Motor neuron (in vitro differentiated cells): ENCODE results near the gene SHANK3. TPM values are rescaled to one million over a fixed set of nuclear protein-coding genes. Genes with fewer than 3 reads are reported as not detected.

Experiments used
- ATAC-seq, 8 experiments: fragments of 200-7000 bp; cut with Tn5 transposase; replicated peaks in 6 of 8; 2 replicates each; pipeline ENCODE4 v1.8.0; 2021; ENCODE audit warnings: mild to moderate bottlenecking in 8 of 8, moderate library complexity in 8 of 8
- H3K27ac ChIP-seq, 2 donors: fragments of 250-450 bp; sonication (Bioruptor Pico); 2 replicates each; pipeline ENCODE4 v1.9.0; 2021; ENCODE audit warnings: antibody characterized with exemption in 2 of 2, mild to moderate bottlenecking in 2 of 2, moderate library complexity in 1 of 2
- H3K4me1 ChIP-seq, 2 donors: fragments of 250-450 bp; sonication (Bioruptor Pico); replicated peaks in 1 of 2; 2 replicates each; pipeline ENCODE4 v1.6.1; 2021; ENCODE audit warnings: antibody characterized with exemption in 2 of 2, mild to moderate bottlenecking in 2 of 2, moderate library complexity in 1 of 2
- H3K4me3 ChIP-seq, 5 donors: fragments of 250-450 bp; sonication (Bioruptor Pico); 2 replicates each; pipeline ENCODE4 v1.9.0; 2021; ENCODE audit warnings: antibody characterized with exemption in 5 of 5, mild to moderate bottlenecking in 5 of 5, moderate library complexity in 4 of 5
- WGBS, 10 experiments: fragments of 450-650 bp; shearing (Covaris generic); methylation state at CpG; one replicate each; pipeline ENCODE4 v1.0.0; 2022; 5-methylcytosine and 5-hydroxymethylcytosine counted together
- in situ Hi-C, 9 experiments: fragments of 400-800 bp; cut with MboI; loops; one replicate each; pipeline ENCODE4 v1.15.0; 2021; ENCODE audit warnings: low sequenced_read_pairs in 9 of 9, low pct_unique_long_range_greater_than_20kb in 2 of 9; ENCODE audit not compliant: unreplicated experiment in 9 of 9
- total RNA-seq, 8 experiments: library from RNA; unstranded; fragments of 300-600 nt; gene quantifications; 2 replicates each; pipeline versions ENCODE4 v1.2.3 to v1.2.4, GENCODE V29; 2022

The SHANK3 gene
- total RNA-seq, 8 experiments from 2014 or later, result 0.41 to 7.8 (median 5.2) TPM

DNA sequence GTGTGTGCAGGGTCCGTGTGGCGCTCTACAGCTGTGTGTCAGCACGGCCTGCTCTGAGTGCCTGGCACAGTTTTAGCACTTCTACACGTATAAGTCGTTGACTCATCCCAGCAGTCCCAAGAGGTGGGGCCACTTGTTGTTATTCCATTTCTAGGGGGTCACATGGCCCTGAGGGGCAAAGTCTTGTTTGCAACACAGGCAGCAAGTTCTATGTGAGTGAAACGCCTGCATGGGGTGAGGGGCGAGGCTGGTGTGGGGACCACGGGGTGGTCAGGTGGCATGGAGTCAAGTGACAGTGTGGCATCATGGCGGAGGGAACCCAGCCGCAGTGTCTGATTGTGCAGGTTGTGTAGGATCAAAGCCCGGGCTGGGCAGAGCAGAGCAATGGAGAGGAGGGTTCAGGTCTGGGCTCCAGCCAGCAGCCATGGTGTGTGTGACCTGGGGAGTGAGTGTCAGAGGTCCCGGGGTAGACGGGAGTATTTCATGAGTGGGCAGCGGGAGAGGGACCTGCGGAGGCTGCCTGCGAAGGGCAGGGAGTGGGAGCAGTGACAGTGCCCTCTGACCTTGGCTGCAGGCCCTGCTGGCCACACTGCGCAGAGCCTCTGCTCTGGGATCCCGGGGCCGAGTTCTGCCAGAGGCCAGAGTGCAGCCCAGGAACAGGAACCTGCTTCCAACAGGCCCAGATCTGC is 27.9 kb downstream of the SHANK3 start:
- 78 to 97% (median 87%) methylated on average over 1 to 7 of the region's 19 CpGs; no CpG with 5 or more reads in 6 of the 10 experiments for WGBS, 10 experiments
- Histone ChIP-seq H3K4me3 (no peak overlapping the region), H3K27ac (no peak overlapping the region), H3K4me1 (peaks cover 30 to 33% of the 10 kb centered on the region in 2 donors)
- in situ Hi-C loops, result no loop called here
- ATAC-seq, result peak in 3 of 8 experiments; percentile 1 to 8 (median 5)

DNA sequence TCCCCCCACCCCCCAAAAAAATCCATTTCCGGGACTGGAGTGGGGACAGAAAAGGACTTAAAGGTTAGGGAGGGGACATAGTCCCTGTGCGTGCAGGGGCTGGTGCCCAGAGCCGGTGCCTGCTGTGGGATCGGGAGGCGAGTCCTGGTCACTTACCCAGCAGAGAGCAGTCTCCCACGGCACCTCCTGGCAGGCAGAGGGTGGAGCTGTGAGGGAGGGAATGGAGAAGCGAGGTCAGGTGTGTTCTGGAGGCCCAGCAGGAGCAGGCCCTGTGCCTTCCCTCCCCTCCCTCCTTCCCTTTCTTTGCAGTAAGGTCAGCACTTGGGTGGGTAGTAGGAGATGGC is 28.4 kb downstream of the SHANK3 start:
- no peak for ATAC-seq
- Histone ChIP-seq H3K27ac (no peak overlapping the region), H3K4me1 (peaks cover 32 to 36% of the 10 kb centered on the region in 2 donors), H3K4me3 (no peak overlapping the region)
- 0 to 100% (median 82%) methylated on average over 1 to 3 of the region's 7 CpGs; no CpG with 5 or more reads in 4 of the 10 experiments for WGBS, 10 experiments
- in situ Hi-C loops, result no loop called here

DNA sequence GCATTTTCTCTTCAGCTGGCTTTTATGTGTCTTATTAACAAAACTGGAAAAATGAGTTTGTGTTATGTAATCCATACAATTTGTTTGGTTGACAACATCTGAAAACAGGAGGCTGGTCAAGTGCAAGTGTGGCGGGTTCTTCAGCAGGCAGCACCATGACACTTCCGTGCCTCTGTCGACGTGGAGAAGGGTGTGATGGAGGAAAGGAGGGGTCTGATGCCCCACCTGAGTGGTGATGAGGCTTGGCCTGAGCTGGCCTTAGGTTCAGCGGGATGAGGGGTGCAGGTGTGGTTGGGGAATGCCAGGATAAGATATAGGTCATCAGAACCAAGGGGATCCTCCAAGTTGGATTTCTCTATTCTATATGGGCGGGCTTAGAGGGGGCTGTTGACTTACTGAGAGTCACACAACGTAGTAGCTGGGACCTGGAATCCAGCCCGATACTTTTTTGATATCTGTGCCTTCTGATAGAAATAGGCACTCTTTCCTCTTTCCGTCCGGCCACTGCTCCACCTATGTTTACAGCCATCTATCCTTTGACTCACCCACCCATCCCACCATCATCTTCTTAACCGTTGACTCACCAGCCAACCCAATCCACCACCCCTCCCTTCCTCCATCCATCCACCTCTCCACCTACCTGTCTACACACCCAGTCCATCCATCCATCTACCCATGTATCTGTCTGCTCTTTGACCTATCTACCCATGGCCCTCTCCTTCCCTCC is 29.0 kb downstream of the SHANK3 start:
- WGBS, 10 experiments, result 72 to 93% (median 83%) methylated on average over 3 to 11 of the region's 11 CpGs; no CpG with 5 or more reads in 4 of the 10 experiments
- Histone ChIP-seq H3K4me3 (no peak overlapping the region), H3K4me1 (peaks cover 38 to 40% of the 10 kb centered on the region in 2 donors), H3K27ac (no peak overlapping the region)
- no peak for ATAC-seq
- in situ Hi-C loops, result no loop called here

DNA sequence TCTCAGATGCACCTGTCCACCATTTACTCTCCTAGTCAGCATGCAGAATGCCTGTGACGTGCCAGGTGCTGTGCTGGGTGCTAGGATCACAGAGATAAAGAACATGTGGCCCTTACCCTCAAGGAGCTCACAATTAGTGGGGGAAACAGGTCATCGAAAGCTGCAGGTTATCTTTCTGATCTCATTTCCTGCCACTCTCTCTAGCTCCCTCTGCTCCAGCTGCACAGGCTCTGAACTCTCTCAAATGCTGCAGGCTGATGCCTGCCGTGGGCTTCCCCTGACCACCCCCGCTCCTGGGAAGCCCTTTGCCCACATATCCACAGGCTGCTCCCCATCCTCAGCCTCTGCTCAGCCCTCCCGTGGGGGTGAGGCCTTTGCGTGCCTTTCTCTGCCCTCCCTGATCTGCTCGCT is 29.6 kb downstream of the SHANK3 start:
- Histone ChIP-seq H3K27ac (no peak overlapping the region), H3K4me1 (peaks cover 35 to 38% of the 10 kb centered on the region in 2 donors), H3K4me3 (no peak overlapping the region)
- in situ Hi-C loops, result no loop called here
- ATAC-seq, result no peak
- WGBS, 10 experiments, result 30 to 100% (median 86%) methylated on average over 1 to 5 of the region's 7 CpGs; no CpG with 5 or more reads in 1 of the 10 experiments

DNA sequence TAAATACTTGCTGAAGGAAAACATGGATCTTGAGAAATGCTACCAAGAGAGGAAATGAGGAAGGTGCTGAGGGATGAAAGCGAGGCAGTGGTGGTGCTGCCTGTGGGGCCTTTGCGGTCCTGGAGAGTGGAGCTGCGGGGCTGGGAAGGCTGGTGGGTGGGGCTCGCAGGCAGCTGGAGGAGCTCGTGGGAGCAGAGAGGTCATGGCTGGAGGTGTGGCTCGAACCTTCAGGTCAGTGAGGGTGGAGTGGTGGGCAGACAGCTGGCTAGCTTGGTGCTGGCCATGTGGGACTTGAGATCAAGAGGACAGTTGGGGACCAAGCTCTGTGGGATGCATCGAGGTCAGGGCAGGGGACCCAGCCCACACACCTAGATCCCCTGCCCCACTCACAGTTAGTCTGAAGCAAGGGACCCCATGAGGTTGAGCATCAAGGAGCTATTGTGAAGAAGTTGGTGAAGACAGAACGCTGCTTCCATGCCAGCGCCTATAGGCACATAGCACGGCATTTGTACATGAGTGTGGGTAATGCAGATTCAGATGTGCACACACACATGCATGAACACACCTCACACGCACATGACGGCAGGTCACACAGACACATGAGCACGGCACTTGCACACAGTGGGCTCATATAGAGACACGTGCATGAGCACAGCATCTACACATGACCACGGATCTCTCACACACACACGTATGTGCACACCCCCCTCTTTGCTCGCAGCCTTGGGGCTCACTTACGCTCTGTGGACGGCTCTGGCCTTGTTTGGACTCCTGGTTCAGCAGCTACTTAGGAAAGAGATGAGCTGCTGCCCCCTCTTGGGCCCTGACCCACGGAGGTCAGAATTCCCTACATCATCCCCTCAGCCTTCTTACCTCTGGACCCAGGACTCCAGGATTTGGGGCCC is 30.4 kb downstream of the SHANK3 start:
- no peak overlapping the region for H3K4me3 ChIP-seq
- peaks cover 32 to 38% of the 10 kb centered on the region in 2 donors for H3K4me1 ChIP-seq
- no peak overlapping the region for H3K27ac ChIP-seq
- WGBS, 10 experiments, result 0 to 93% (median 75%) methylated on average over 1 to 7 of the region's 20 CpGs; no CpG with 5 or more reads in 3 of the 10 experiments
- peak in 1 of 8 experiments; percentile 65 for ATAC-seq
- in situ Hi-C loops, result no loop called here

DNA sequence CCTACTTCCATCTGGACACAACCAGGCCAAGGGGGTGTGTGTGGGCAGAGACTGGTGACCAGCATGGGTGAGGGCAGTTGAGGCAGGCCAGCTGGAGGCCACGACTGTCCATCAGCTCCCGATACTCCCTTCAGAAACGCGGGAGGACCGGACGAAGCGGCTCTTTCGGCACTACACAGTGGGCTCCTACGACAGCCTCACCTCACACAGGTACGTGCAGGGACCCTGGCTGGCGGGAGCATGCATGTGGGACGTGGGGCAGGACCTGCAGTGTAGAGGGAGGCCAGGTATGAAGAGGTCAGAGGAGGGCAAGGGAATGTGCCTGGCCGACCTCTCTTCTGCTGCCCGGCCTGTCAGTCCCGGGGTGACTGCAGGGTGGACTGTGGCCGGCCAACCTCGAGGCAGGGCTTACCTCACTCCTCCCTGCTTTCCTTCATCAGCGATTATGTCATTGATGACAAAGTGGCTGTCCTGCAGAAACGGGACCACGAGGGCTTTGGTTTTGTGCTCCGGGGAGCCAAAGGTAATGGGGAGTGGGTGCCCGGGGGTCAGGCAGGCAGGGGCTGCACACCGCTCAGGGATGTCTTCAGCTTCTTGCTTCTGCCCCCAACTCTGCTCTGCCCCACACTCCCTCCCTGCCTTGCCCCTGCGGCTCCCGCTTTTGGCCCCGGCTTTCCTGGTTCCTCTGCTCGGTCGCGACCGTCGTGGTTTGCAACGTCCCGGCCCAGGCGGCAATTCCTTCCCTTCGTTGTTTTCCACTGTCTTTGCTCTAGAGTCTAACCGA is 31.3 kb downstream of the SHANK3 start:
- Histone ChIP-seq H3K27ac (peak overlapping the region in 1 of 2 donors; percentile 36), H3K4me1 (peaks cover 24 to 30% of the 10 kb centered on the region in 2 donors), H3K4me3 (no peak overlapping the region)
- peak in 2 of 8 experiments; percentile 17 to 19 for ATAC-seq
- 50 to 90% (median 79%) methylated on average over 2 to 6 of the region's 36 CpGs; no CpG with 5 or more reads in 6 of the 10 experiments for WGBS, 10 experiments
- in situ Hi-C loops, result no loop called here

DNA sequence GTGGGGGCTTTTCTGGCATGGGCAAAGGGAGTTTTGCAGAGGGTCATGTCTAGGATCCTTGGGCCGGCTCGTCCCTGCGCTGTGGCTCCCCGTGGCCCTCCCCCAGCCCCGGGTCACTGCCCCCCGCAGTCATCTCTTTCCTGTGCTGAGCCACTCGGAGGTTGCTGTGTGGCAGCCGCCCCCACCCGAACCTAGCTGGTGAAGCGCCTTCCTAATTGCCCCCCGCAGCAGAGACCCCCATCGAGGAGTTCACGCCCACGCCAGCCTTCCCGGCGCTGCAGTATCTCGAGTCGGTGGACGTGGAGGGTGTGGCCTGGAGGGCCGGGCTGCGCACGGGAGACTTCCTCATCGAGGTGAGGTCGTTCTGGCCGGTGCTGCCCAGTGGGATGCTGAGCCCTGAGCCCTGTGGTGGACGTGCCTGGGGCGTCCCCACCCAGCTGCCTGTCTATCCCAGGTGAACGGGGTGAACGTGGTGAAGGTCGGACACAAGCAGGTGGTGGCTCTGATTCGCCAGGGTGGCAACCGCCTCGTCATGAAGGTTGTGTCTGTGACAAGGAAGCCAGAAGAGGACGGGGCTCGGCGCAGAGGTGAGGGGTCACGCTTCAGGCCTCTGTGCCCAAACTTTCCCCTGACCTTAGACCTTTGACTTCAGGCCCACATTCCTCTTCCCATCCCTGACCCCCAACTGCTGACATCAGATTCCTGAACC is 32.0 kb downstream of the SHANK3 start:
- no peak for ATAC-seq
- Histone ChIP-seq H3K27ac (peak overlapping the region in 1 of 2 donors; percentile 36), H3K4me3 (peak overlapping the region; percentile 36 to 46 (median 39)), H3K4me1 (peaks cover 24 to 28% of the 10 kb centered on the region in 2 donors)
- in situ Hi-C loops, result no loop called here
- WGBS, 10 experiments, result 60 to 92% (median 77%) methylated on average over 1 to 5 of the region's 37 CpGs; no CpG with 5 or more reads in 5 of the 10 experiments

DNA sequence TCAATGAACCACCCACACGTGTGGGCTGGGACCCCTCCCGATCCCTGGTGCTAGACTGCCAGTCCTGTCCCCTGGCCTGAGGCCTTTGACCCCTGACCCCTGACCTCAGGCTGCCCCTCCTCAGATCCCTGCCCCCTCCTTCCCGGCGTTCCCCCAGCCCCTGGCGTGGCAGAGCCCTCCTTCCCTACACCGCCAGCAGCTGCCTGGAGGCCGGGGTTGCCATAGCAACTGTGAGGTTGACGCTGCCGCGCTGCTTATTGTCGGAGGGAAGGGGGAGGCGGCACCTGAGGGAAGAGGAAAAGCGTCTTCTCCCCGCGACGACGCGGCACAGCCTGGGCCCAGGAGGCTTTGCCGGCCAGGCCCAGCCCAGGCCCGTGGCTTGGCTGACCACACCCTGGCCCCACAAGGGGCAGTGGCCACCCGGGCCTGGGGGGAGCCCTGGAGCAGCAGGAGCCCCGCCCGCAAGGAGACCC is 32.6 kb downstream of the SHANK3 start:
- peak overlapping the region; percentile 74 to 78 for H3K27ac ChIP-seq
- H3K4me1 ChIP-seq, result peaks cover 20 to 28% of the 10 kb centered on the region in 2 donors
- peak in 7 of 8 experiments; percentile 72 to 96 (median 90) for ATAC-seq
- peak overlapping the region; percentile 36 to 46 (median 39) for H3K4me3 ChIP-seq
- in situ Hi-C loops, result no loop called here
- no CpG with 5 or more reads among the region's 23 CpGs for WGBS, 10 experiments

DNA sequence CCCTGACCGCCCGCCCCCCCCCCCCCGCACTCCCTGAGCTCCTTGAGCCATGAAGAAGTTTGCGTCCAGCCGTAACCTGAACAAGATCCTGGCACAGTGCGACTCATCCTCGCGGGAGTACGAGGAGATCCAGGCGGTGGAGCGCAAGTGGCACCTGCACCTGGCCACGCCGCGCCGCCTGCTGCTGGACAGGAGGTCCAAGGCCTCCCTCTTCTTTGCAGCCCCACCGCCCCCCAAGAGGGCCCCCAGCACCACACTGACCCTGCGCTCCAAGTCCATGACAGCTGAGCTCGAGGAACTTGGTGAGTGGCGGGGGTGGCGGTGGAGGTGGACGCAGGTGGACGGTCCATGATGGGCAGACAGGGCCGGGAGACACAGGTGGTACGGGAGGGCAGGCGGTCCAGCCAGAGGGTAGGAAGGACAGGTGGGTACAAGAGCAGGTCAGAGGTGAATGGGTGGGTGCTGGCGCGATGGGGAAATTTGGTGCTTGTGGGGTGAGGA is 33.3 kb downstream of the SHANK3 start:
- H3K4me3 ChIP-seq, result peak overlapping the region; percentile 36 to 46 (median 39)

DNA sequence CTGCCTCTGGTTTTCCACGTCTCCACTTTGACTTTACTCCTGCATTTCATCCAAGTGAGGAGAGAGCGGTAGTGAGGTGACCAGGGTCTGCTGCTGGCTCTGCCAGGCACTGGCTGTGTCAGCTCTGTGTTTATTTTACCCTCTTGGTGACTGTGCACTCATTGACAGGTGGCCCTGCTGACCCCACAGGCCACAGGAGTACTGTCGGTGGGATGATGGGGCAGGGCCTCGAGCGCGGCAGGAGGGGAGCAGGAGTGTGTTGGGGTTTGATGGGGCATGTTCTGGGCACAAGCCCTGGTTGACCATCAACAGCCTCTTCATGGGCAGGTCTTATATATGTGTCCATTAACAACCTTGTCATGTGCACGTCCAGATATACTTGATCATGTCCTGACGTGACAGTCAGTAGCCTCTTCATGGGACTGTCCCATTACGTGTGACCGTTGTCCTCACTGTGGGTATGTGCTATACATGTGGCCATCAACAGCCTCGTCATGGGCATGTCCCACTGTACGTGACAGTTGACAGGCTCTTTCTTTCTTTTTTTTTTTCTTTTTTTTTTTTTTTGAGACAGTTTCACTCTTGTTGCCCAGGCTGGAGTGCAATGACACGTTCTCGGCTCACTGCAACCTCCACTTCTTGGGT is 34.0 kb downstream of the SHANK3 start:
- peak overlapping the region in 3 of 5 donors; percentile 38 to 46 (median 39) for H3K4me3 ChIP-seq

More for the DNA sequence above, 33.3 kb downstream of the SHANK3 start:
- no CpG with 5 or more reads among the region's 27 CpGs for WGBS, 10 experiments
- H3K27ac ChIP-seq, result peak overlapping the region in 1 of 2 donors; percentile 78
- ATAC-seq, result no peak
- in situ Hi-C loops, result no loop called here
- peaks cover 17 to 28% of the 10 kb centered on the region in 2 donors for H3K4me1 ChIP-seq

DNA sequence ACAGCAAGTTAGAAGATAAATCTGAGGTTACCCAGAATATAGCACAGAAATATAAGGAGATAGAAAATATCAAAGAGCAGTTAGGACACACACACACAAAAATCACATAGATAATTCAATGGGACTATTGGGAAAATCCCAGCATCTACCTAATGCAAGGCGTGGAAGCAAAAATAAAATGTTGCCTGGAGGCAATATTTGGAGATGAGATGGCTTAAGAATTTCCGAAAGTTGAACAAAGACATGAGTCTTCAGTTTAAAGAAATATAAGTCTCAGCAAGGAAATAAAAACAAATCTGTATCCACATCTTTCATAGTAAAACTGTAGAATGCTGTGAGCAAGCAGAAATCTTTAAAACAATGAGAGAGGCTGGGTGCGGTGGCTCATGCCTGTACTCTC is 35.9 kb downstream of the SHANK3 start:
- 50 to 100% (median 93%) methylated on average over 1 to 3 of the region's 3 CpGs; no CpG with 5 or more reads in 1 of the 10 experiments for WGBS, 10 experiments
- no peak for ATAC-seq
- Histone ChIP-seq H3K27ac (no peak overlapping the region), H3K4me1 (peaks cover 17 to 26% of the 10 kb centered on the region in 2 donors), H3K4me3 (no peak overlapping the region)
- in situ Hi-C loops, result no loop called here

More for the DNA sequence above, 34.0 kb downstream of the SHANK3 start:
- in situ Hi-C loops, result no loop called here
- H3K4me1 ChIP-seq, result peaks cover 17 to 28% of the 10 kb centered on the region in 2 donors
- WGBS, 10 experiments, result 81 to 100% (median 90%) methylated on average over 1 to 8 of the region's 14 CpGs; no CpG with 5 or more reads in 1 of the 10 experiments
- no peak for ATAC-seq
- peak overlapping the region in 1 of 2 donors; percentile 78 for H3K27ac ChIP-seq
